ENCODE measurements around the gene MAML2. TPM values are rescaled to one million over a fixed set of nuclear protein-coding genes. Genes with fewer than 3 reads are reported as not detected.

MAML2 gene
- total and polyA plus RNA-seq, 2 of the 13 experiments (the other 11 are each of a cell fraction or from before 2014, with no cell fraction given): 2.3 to 25.9 TPM

DNA sequence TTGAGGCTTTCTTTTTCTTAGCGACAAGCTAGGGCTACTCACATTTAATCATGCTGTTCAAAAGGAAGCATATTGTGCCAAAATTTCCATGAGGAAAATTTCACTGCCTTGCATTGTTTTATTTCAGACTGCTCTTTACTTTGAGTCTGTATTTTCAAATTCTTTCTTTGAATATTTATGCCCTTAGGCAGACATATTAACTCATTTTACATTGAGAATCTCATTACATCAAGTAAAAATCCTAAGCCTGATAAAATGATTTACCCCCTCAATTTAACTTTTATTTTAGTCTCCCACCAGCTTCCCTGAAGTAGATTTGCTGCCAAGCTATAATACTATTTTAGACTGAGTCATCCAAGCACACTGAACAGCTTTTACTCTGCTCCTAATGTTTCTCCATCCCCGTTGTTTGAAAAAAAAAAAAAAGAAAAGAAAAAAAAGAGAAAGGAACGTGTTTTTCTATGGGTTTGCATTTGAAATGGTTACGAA lies 229.8 kb downstream of the MAML2 start:
- 97% methylated on average over 4 of the region's 4 CpGs for WGBS (ENCODE audit: low lambda C conversion rate)
- in situ Hi-C loops (cut with HindIII; ENCODE audit: extremely low pct_ligation_motif_present, low pct_unique_long_range_greater_than_20kb): no loop called here
- no peak overlapping the region for H3K4me3 ChIP-seq (replicated peaks in 1 of 3; ENCODE audit: insufficient read depth in 1 of 3, low read depth in 2 of 3, low read length in 3 of 3)
- H3K27ac ChIP-seq (ENCODE audit: extremely low read length, insufficient read depth, low read length): no peak overlapping the region
- CTCF ChIA-PET (ENCODE audit: low intra/inter-chr PET ratio, low total read pairs): no interaction called here
- FAIRE-seq (no peak), ATAC-seq (no peak), DNase-seq (ENCODE audit: low spot score) (no peak)
- H3K9me3 ChIP-seq (ENCODE audit: low read length): no peaks in the 10 kb centered on the region
- no TSS peak for BruUV-seq (replicated peaks)
- POLR2A ChIA-PET: no interaction called here
- H4K20me1 ChIP-seq (ENCODE audit: insufficient read depth, low read length): no peaks in the 10 kb centered on the region
- no peak overlapping the region for H2AFZ ChIP-seq (ENCODE audit: low read length)
- intact Hi-C loops (cut with micrococcal nuclease; ENCODE audit: unreplicated experiment): no loop called here
- peaks cover 1 to 4% of the 10 kb centered on the region in 2 experiments; a peak in 2 of 5 replicates for H3K36me3 ChIP-seq (replicated peaks in 1 of 2; ENCODE audit: control insufficient read depth in 1 of 2, insufficient read depth in 2 of 2, low read length in 2 of 2)
- no peaks in the 10 kb centered on the region for H3K79me2 ChIP-seq (ENCODE audit: insufficient read depth, low read length)
- TF ChIP-seq, protein P1, sequence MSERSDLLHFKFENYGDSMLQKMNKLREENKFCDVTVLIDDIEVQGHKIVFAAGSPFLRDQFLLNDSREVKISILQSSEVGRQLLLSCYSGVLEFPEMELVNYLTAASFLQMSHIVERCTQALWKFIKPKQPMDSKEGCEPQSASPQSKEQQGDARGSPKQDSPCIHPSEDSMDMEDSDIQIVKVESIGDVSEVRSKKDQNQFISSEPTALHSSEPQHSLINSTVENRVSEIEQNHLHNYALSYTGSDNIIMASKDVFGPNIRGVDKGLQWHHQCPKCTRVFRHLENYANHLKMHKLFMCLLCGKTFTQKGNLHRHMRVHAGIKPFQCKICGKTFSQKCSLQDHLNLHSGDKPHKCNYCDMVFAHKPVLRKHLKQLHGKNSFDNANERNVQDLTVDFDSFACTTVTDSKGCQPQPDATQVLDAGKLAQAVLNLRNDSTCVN (CRISPR knock-in tag; IDR thresholded peaks at IDR 0.05; ENCODE audit: borderline replicate concordance): no peak
- no peak for TF ChIP-seq ZNF761 (CRISPR knock-in tag; conservative IDR thresholded peaks at IDR 0.05)
- TF ChIP-seq KDM3A (CRISPR knock-in tag; IDR thresholded peaks at IDR 0.05; ENCODE audit: low read depth): no peak
- no peak overlapping the region for H3K9ac ChIP-seq (ENCODE audit: insufficient read depth, low read depth, low read length)
- peaks cover 70% of the 10 kb centered on the region for H3K4me1 ChIP-seq (ENCODE audit: insufficient read depth, low read length)
- H3K4me2 ChIP-seq (ENCODE audit: low read depth, low read length): no peak overlapping the region
- no peaks in the 10 kb centered on the region for H3K27me3 ChIP-seq (ENCODE audit: control insufficient read depth in 1 of 2, insufficient read depth in 2 of 2, low read length in 2 of 2)

DNA sequence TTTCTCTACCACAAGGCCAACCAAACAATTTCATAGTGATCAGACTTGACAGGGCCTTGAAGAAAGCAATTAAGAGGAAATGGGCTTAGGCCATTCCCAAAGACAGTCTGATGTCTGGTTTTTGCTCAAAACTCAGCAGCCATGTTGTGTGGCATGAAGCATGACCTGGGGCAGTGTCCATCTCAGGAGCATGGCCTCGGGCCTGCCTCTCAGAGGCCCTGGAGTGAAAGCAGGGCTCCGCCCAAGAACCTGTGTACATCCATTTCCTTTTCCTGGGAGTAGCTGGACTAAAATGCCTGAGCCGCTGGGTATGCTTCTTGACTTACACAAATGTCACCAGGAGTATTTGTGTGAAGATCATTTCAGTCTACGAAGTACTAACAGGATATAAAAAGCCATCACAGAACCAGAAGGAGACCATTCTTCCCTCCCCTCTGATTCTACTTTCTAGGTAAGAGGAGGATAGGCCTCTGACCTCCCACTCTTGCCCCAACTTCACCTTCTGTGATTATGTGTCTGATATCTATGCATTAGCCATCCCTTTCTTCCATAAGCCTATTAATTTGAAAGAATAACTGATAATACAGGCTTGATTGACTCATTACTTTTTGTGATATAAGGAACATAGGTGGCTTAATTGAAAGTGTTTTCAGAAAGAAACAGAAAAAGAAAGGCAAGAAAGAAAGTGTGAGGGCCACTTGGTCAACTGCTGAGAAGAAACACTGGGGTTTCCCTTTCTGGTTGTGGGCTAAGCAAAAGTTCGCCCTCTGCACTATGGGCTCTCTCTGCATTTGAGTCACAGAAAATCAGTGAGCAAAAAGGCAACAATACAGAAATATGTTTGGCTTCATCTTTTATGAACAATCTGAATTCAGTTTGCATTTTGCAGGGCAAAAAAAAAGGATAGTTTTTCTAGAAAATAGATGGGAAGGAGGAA lies 230.5 kb downstream of the MAML2 start:
- CTCF ChIA-PET (ENCODE audit: low intra/inter-chr PET ratio, low total read pairs): no interaction called here
- no peak overlapping the region for H3K4me2 ChIP-seq (ENCODE audit: low read depth, low read length)
- H3K4me3 ChIP-seq (replicated peaks in 1 of 3; ENCODE audit: insufficient read depth in 1 of 3, low read depth in 2 of 3, low read length in 3 of 3): no peak overlapping the region
- H3K27me3 ChIP-seq (ENCODE audit: control insufficient read depth in 1 of 2, insufficient read depth in 2 of 2, low read length in 2 of 2): no peaks in the 10 kb centered on the region
- peaks cover 78% of the 10 kb centered on the region for H3K4me1 ChIP-seq (ENCODE audit: insufficient read depth, low read length)
- no TSS peak for BruUV-seq (replicated peaks)
- in situ Hi-C loops (cut with HindIII; ENCODE audit: extremely low pct_ligation_motif_present, low pct_unique_long_range_greater_than_20kb): no loop called here
- H3K9ac ChIP-seq (ENCODE audit: insufficient read depth, low read depth, low read length): no peak overlapping the region
- FAIRE-seq (no peak), ATAC-seq (no peak), DNase-seq (ENCODE audit: low spot score) (no peak)
- H3K36me3 ChIP-seq (replicated peaks in 1 of 2; ENCODE audit: control insufficient read depth in 1 of 2, insufficient read depth in 2 of 2, low read length in 2 of 2): peaks cover 3 to 5% of the 10 kb centered on the region in 2 experiments; a peak in 2 of 5 replicates
- no peak overlapping the region for H3K27ac ChIP-seq (ENCODE audit: extremely low read length, insufficient read depth, low read length)
- no peak overlapping the region for H2AFZ ChIP-seq (ENCODE audit: low read length)
- intact Hi-C loops (cut with micrococcal nuclease; ENCODE audit: unreplicated experiment): no loop called here
- H4K20me1 ChIP-seq (ENCODE audit: insufficient read depth, low read length): no peaks in the 10 kb centered on the region
- 97% methylated on average over 5 of the region's 5 CpGs for WGBS (ENCODE audit: low lambda C conversion rate)
- POLR2A ChIA-PET: no interaction called here
- H3K9me3 ChIP-seq (ENCODE audit: low read length): no peaks in the 10 kb centered on the region
- H3K79me2 ChIP-seq (ENCODE audit: insufficient read depth, low read length): no peaks in the 10 kb centered on the region
- TF ChIP-seq ZNF225 (CRISPR knock-in tag; IDR thresholded peaks at IDR 0.05): no peak
- no peak for TF ChIP-seq TBL1XR1 (IDR thresholded peaks at IDR 0.05; ENCODE audit: borderline replicate concordance, low read length, partially characterized antibody)
- TF ChIP-seq, protein P2, sequence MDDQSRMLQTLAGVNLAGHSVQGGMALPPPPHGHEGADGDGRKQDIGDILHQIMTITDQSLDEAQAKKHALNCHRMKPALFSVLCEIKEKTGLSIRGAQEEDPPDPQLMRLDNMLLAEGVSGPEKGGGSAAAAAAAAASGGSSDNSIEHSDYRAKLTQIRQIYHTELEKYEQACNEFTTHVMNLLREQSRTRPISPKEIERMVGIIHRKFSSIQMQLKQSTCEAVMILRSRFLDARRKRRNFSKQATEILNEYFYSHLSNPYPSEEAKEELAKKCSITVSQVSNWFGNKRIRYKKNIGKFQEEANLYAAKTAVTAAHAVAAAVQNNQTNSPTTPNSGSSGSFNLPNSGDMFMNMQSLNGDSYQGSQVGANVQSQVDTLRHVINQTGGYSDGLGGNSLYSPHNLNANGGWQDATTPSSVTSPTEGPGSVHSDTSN (CRISPR knock-in tag; IDR thresholded peaks at IDR 0.05; ENCODE audit: borderline replicate concordance): no peak
- no peak for TF ChIP-seq TGIF2 (CRISPR knock-in tag; IDR thresholded peaks at IDR 0.05)
- TF ChIP-seq MBD4 (IDR thresholded peaks at IDR 0.05; ENCODE audit: borderline replicate concordance, low read length): no peak
- TF ChIP-seq PLRG1 (conservative IDR thresholded peaks at IDR 0.05): no peak
- TF ChIP-seq ZNF160 (CRISPR knock-in tag; IDR thresholded peaks at IDR 0.05): no peak
- TF ChIP-seq DR1 (CRISPR knock-in tag; IDR thresholded peaks at IDR 0.05): no peak
- TF ChIP-seq ZSCAN9 (CRISPR knock-in tag; IDR thresholded peaks at IDR 0.05; ENCODE audit: borderline replicate concordance): no peak
- no peak for TF ChIP-seq PRMT3 (CRISPR knock-in tag; IDR thresholded peaks at IDR 0.05; ENCODE audit: borderline replicate concordance, low read depth)
- no peak for TF ChIP-seq ZNF337 (CRISPR knock-in tag; IDR thresholded peaks at IDR 0.05; ENCODE audit: borderline replicate concordance, low read depth)
